Activated CD4-positive, alpha-beta T cell treated with anti-CD3 and anti-CD28 coated beads, Interleukin-10, Interleukin-2, amounts not matched to agents 100 ng/mL and 50 ng/mL, durations not matched to agents 16 hours and 8 hours (primary cell): ENCODE results near the gene RCAN3.

Experiments used
- DNase-seq: peaks from one replicate; pipeline ENCODE4 v3.0.0-alpha.2; 2020

RCAN3 gene

GRCh38 chr1:24586970-24587820 lies 84.6 kb downstream of the RCAN3 start:
- DNase-seq = peak; percentile 82

- no peak for DNase-seq
These were observed 85.9 kb downstream of the RCAN3 start for GRCh38 chr1:24588573-24588972.

GRCh38 chr1:24589200-24589599 lies 86.6 kb downstream of the RCAN3 start:
- no peak for DNase-seq
